ENCODE results near the gene PI16.
"Not testable (repeated sequence)": the region's sequence is repeated elsewhere in the genome, so short reads cannot be mapped to it uniquely, and the experiment has no call there.

The PI16 gene

GRCh38 chr6:36975231-36976006 lies 20.9 kb downstream of the PI16 start:
- no peak for DNase-seq (ENCODE audit: low read depth, low spot score)

GRCh38 chr6:36976007-36976264 lies 21.4 kb downstream of the PI16 start:
- DNase-seq (ENCODE audit: low read depth, low spot score), result no peak

- no peak for DNase-seq (ENCODE audit: low read depth, low spot score)
These were observed 22.0 kb downstream of the PI16 start for GRCh38 chr6:36976509-36976908.

- DNase-seq (ENCODE audit: low read depth, low spot score), result no peak
These were observed 22.4 kb downstream of the PI16 start for GRCh38 chr6:36976931-36977330.

GRCh38 chr6:36977470-36977941 lies 23.0 kb downstream of the PI16 start:
- DNase-seq (ENCODE audit: low read depth, low spot score), result no peak

- no peak for DNase-seq (ENCODE audit: low read depth, low spot score)
These were observed 24.1 kb downstream of the PI16 start for GRCh38 chr6:36978421-36979346.

GRCh38 chr6:36979347-36979742 lies 24.8 kb downstream of the PI16 start:
- DNase-seq (ENCODE audit: low read depth, low spot score), result peak; percentile 26

- no peak for DNase-seq (ENCODE audit: low read depth, low spot score)
These were observed 25.6 kb downstream of the PI16 start for GRCh38 chr6:36980129-36980528.

- DNase-seq (ENCODE audit: low read depth, low spot score), result no peak
These were observed 26.5 kb downstream of the PI16 start for GRCh38 chr6:36980876-36981619.

- no peak for DNase-seq (ENCODE audit: low read depth, low spot score)
These were observed 29.0 kb downstream of the PI16 start for GRCh38 chr6:36983538-36983937.

GRCh38 chr6:36984581-36985416 lies 30.3 kb downstream of the PI16 start:
- DNase-seq (ENCODE audit: low read depth, low spot score), result no peak

GRCh38 chr6:36985417-36985807 lies 30.9 kb downstream of the PI16 start:
- DNase-seq (ENCODE audit: low read depth, low spot score), result no peak

- peak; percentile 73 for DNase-seq (ENCODE audit: low read depth, low spot score)
These were observed 31.5 kb downstream of the PI16 start, which contains the start of gene MTCH1 for GRCh38 chr6:36985808-36986703. Gene MTCH1 (minus strand): TSS chr6:36986196. CDS start chr6:36986173, 23 bp downstream.

- no peak for DNase-seq (ENCODE audit: low read depth, low spot score)
These were observed 32.1 kb downstream of the PI16 start for GRCh38 chr6:36986704-36987047.

- DNase-seq (ENCODE audit: low read depth, low spot score), result no peak
These were observed 34.7 kb downstream of the PI16 start for GRCh38 chr6:36989264-36989663.

GRCh38 chr6:36990401-36990800 lies 35.9 kb downstream of the PI16 start:
- not testable (repeated sequence) for DNase-seq (ENCODE audit: low read depth, low spot score)

GRCh38 chr6:36997811-36998722 lies 43.5 kb downstream of the PI16 start:
- DNase-seq (ENCODE audit: low read depth, low spot score), result no peak

- no peak for DNase-seq (ENCODE audit: low read depth, low spot score)
These were observed 44.1 kb downstream of the PI16 start for GRCh38 chr6:36998723-36999038.

GRCh38 chr6:36999061-36999750 lies 44.7 kb downstream of the PI16 start:
- no peak for DNase-seq (ENCODE audit: low read depth, low spot score)
